ENCODE results near the gene GRB7.

GRB7 gene

DNA sequence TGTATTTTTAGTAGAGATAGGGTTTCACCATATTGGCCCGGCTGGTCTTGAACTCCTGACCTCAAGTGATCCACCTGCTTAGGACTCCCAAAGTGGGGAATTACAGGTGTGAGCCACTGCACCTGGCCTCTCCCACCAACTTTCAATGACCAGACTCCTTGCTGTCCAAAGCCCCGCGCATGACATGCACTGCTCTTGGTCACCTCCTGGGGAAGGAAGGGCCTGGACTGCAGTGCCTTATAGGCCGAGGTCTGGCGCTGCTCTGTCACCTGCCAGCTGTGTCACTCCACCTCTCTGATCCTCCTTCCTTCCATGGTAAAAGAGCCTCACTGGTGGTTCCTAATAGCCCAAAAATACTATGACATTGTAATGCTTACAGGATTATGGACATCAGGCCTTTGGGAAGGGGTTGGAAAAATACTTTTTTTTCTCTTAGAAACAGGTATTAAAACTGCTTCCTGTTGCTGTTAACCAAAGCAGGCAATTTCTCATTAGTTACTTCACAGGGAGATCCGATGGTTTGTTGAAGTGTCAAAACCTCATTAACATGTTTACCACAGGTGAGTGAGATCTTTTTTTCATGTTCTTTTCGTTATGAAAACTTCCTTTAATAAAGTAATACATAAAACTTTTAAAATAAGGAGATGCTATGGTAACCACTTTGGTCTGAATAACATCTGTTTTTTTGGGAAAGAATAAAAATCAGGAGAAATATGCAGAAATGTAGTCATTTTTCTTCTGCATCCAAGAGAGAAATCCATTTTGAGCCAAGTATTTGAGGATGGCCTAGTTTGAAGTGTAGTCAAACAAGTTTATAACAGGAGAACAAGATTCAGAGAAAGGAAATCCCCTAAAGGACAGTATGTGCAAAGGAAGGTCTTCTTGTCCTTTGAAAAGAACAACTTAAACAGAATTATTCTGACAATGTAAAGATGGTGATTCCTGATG lies 35.5 kb downstream of the GRB7 start:
- DNase-seq (ENCODE audit: extremely low read depth, low read depth) = no peak
- TF ChIP-seq, protein P1, sequence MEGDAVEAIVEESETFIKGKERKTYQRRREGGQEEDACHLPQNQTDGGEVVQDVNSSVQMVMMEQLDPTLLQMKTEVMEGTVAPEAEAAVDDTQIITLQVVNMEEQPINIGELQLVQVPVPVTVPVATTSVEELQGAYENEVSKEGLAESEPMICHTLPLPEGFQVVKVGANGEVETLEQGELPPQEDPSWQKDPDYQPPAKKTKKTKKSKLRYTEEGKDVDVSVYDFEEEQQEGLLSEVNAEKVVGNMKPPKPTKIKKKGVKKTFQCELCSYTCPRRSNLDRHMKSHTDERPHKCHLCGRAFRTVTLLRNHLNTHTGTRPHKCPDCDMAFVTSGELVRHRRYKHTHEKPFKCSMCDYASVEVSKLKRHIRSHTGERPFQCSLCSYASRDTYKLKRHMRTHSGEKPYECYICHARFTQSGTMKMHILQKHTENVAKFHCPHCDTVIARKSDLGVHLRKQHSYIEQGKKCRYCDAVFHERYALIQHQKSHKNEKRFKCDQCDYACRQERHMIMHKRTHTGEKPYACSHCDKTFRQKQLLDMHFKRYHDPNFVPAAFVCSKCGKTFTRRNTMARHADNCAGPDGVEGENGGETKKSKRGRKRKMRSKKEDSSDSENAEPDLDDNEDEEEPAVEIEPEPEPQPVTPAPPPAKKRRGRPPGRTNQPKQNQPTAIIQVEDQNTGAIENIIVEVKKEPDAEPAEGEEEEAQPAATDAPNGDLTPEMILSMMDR (IDR thresholded peaks at IDR 0.05; ENCODE audit: low read depth, low read length) = no peak

GRCh38 chr17:39774047-39774446 lies 36.3 kb downstream of the GRB7 start:
- TF ChIP-seq, protein P1 (IDR thresholded peaks at IDR 0.05; ENCODE audit: low read depth, low read length) = no peak
- DNase-seq (ENCODE audit: extremely low read depth, low read depth) = no peak

DNA sequence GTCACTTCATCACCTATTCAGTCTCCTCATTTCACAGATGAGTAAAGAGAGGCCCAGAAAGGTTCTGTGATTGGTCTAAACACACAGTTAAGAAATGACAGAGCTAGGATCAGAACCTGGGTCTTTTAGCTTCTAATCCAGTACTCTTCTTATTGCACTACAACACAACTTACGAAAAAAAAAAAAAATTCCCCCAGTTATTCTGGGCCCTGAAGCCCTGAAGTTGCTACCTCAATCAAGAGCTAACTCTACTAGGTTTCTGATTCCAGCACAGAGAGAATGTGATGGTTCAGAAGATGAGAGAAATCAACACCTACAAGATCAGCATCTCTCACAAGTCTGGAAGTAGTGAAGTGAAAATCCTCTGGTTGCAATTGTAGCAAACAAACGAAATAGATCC lies 37.3 kb downstream of the GRB7 start:
- TF ChIP-seq, protein P1 (IDR thresholded peaks at IDR 0.05; ENCODE audit: low read depth, low read length) = no peak
- no peak for DNase-seq (ENCODE audit: extremely low read depth, low read depth)

DNA sequence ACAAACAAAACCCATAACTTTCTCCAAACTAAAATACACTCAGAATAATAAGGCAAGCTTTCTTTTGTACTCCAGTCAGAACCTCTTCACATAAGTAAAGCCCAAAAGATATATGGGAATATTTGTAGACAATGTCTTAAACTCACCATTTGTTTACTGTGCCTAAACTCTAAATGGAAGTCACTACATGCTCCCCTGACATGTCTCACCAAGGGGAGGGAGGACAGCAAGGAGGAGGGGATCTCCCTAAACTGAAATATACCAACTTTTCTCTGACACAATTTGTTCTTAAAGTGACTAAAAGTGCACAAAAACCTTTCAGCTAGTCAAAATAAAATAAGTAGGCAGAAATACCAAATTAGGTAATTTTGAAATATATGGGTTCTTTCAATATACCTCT lies 38.5 kb downstream of the GRB7 start:
- TF ChIP-seq, protein P1 (IDR thresholded peaks at IDR 0.05; ENCODE audit: low read depth, low read length) = no peak

DNA sequence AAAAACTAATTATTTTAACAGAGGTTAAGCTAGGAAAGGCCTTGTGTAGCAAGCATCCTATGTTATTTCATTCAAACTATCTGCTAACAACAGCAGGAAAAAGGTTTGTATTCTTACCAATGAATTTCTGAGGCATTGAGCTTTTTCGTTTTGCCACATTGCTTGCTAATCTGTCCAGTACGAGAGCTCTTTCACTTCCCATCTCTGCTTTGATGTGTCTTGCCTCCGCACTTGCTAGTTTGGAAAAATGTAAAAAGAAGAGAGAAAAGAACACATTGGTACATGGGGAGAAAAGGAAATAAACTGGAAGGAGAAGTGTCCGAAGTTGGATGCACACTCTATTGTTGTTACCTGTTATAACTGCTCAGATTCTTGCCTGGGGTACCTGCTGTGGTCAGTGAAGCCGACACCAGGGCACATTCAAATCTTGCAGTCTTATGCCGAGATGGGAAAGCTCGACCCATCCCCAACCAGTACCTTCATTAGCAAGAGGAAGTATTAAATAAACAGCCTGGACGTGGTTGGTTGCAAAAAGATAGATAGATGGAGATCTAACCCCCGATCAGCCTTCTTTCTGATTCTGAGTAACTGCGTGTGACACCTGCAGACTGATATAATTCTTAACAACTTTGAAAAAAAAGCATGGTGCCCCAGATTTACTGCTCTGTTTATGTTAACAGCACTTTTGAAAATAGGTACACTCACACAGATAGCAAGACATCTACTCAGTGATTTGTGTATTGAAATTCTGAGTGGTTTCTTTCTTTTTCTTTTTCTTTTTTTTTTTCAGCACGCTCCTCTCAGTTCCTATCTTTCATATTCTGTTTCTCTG lies 40.0 kb downstream of the GRB7 start:
- no peak for DNase-seq (ENCODE audit: extremely low read depth, low read depth)
- TF ChIP-seq, protein P1 (IDR thresholded peaks at IDR 0.05; ENCODE audit: low read depth, low read length) = no peak

More for the DNA sequence above, 38.5 kb downstream of the GRB7 start:
- no peak for DNase-seq (ENCODE audit: extremely low read depth, low read depth)

DNA sequence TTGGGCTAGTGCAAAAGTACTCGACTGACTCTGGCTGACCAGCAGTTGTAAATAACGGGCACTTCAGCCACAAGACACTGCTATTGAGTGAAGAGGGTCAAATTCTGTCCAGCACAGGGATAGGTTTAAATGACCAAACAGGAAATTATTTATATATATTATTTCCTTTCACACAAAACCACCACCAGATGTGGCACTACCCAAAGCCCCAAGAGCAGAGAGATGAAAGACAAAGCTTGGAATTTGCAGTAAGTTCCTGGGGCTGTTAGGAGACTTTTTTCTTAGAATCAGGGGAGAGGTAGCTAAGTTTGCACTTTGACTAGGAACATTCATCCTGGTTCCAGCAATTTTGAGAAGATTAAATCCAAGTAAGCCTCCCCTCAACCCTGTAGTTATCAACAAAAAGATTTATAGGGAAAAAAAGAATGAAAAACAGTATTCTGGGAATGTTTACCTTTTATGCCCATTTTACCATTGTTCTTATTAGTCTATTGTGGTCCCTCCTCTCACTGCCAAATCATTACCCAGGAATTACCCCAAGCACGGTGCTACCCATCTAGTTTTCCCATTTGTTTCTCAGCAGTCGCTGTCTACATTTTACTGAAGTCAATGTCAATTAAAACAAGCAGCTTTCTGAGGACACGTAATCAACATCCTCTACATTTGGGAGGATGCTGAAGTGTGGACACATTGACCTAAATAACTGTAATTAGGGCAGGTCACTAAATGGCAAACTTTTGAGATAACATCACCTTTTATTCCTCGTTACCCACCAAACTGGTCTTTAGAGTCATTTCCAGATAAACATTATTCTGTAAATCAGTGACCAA lies 43.5 kb downstream of the GRB7 start:
- no peak for DNase-seq (ENCODE audit: extremely low read depth, low read depth)
- TF ChIP-seq, protein P1 (IDR thresholded peaks at IDR 0.05; ENCODE audit: low read depth, low read length) = no peak

All from AG09319 (cell line).